ENCODE measurements around the gene CCDC85A. TPM values are rescaled to one million over a fixed set of nuclear protein-coding genes. Genes with fewer than 3 reads are reported as not detected.

CCDC85A gene
- total RNA-seq, 4 donors from 2014 or later, result 2.8 to 12.2 (median 5.4) TPM

- no peaks in the 10 kb centered on the region for H3K27me3 ChIP-seq
- no peak for DNase-seq (ENCODE audit: low spot score in 2 of 2)
- no peak overlapping the region for H3K4me3 ChIP-seq
- WGBS, 2 donors, result 77 to 90% methylated on average over 3 of the region's 3 CpGs
- H3K9me3 ChIP-seq, result no peaks in the 10 kb centered on the region
- no peaks in the 10 kb centered on the region for H3K4me1 ChIP-seq
- no peak overlapping the region for H3K27ac ChIP-seq
- TF ChIP-seq CTCF (IDR thresholded peaks at IDR 0.05), result no peak
- no peak for TF ChIP-seq POLR2A (IDR thresholded peaks at IDR 0.05)
- no peak for TF ChIP-seq EP300 (IDR thresholded peaks at IDR 0.05)
- no peaks in the 10 kb centered on the region for H3K36me3 ChIP-seq
Observed at GRCh38 chr2:56222481-56222880, 38.7 kb downstream of the CCDC85A start.

GRCh38 chr2:56224316-56224715 lies 40.5 kb downstream of the CCDC85A start:
- no peak overlapping the region for H3K27ac ChIP-seq
- WGBS, 2 donors, result 83 to 85% methylated on average over 1 of the region's 1 CpG
- no peaks in the 10 kb centered on the region for H3K9me3 ChIP-seq
- no peaks in the 10 kb centered on the region for H3K27me3 ChIP-seq
- H3K4me1 ChIP-seq, result no peaks in the 10 kb centered on the region
- no peak overlapping the region for H3K4me3 ChIP-seq
- no peak for TF ChIP-seq EP300 (IDR thresholded peaks at IDR 0.05)
- TF ChIP-seq POLR2A (IDR thresholded peaks at IDR 0.05), result no peak
- TF ChIP-seq CTCF (IDR thresholded peaks at IDR 0.05), result no peak
- H3K36me3 ChIP-seq, result no peaks in the 10 kb centered on the region
- DNase-seq (ENCODE audit: low spot score in 2 of 2), result no peak

DNA sequence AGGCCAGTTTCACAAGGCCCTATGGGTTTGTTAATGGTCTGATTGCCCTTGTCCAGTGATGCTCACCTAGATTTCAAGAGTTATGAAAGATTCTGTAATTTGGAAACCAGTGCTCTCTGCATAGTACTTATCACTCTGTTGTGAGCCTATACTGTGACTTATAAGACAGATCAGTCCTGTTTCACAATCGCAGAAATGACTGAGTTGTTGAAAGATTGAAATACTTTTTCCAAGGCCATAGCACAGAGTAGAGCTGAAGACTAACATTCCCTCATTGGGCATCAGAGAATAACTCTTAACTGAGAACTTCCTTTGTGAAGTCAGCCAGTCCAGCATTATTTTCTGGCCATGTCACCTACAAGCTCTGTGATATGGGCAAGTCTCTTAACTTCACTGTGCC lies 44.0 kb downstream of the CCDC85A start:
- TF ChIP-seq POLR2A (IDR thresholded peaks at IDR 0.05), result no peak
- no peak overlapping the region for H3K27ac ChIP-seq
- 89 to 100% methylated on average over 1 of the region's 1 CpG for WGBS, 2 donors
- H3K9me3 ChIP-seq, result no peaks in the 10 kb centered on the region
- no peak for DNase-seq (ENCODE audit: low spot score in 2 of 2)
- no peaks in the 10 kb centered on the region for H3K36me3 ChIP-seq
- no peaks in the 10 kb centered on the region for H3K4me1 ChIP-seq
- no peak overlapping the region for H3K4me3 ChIP-seq
- H3K27me3 ChIP-seq, result no peaks in the 10 kb centered on the region

DNA sequence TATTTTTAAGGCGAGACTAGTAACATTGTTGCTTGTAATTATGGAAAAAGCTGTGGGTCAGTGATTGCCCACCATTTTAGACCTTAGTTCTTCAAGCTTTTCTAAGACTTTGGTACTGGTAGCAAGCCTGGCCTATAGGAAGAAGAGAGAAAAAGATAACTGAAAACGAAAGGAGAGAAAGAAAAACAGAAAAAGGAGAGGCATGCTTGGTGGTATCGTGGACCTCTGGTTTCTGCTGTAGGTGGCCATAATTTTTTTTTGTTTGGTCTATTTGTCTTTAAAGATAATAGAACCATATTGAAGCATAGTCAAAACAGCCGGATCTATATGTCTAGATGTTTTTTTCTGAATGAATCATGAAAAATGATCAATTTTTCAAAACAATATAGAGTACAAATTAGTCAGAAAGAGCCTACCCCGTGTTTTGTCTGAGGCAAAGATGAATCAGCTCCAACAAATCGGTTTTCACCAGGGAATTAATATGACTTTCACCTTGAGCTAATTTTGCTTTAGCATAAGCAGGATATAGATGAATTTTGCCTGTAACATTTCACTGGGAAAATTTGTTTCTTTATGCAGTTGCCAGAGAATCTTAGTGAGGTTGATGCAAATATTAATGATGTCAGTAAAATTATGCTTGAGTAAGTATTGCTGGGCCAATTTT lies 45.7 kb downstream of the CCDC85A start:
- Histone ChIP-seq H3K4me3 (no peak overlapping the region), H3K4me1 (no peaks in the 10 kb centered on the region), H3K27ac (no peak overlapping the region), H3K27me3 (no peaks in the 10 kb centered on the region), H3K9me3 (no peaks in the 10 kb centered on the region), H3K36me3 (no peaks in the 10 kb centered on the region)
- TF ChIP-seq CTCF (IDR thresholded peaks at IDR 0.05), result no peak
- no peak for TF ChIP-seq POLR2A (IDR thresholded peaks at IDR 0.05)
- TF ChIP-seq EP300 (IDR thresholded peaks at IDR 0.05), result no peak
- DNase-seq (ENCODE audit: low spot score in 2 of 2), result no peak
- WGBS, 2 donors, result 75 to 78% methylated on average over 6 of the region's 6 CpGs

DNA sequence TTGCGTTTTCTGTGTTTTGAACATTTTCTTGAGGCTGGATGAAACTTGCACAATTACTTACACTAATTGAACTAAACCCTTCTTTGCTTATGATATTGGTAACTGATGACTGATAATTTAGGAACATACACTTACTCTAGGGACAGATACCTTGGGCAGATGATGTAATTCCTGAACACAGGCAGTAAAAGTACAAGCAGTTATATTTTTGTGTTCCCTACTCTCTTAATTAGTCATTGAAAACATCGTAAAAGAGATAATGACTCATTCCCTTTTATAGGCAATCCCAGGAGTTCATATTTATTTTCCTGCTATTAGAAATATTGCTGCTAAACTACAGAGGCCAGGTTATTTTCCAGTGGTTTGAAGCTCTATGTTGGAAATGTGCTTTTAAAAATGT lies 46.4 kb downstream of the CCDC85A start:
- no peak overlapping the region for H3K27ac ChIP-seq

More for the DNA sequence above, 46.4 kb downstream of the CCDC85A start:
- Histone ChIP-seq H3K4me3 (no peak overlapping the region), H3K4me1 (no peaks in the 10 kb centered on the region), H3K9me3 (no peaks in the 10 kb centered on the region), H3K27me3 (no peaks in the 10 kb centered on the region), H3K36me3 (no peaks in the 10 kb centered on the region)
- 50 to 72% methylated on average over 2 of the region's 2 CpGs for WGBS, 2 donors
- DNase-seq (ENCODE audit: low spot score in 2 of 2), result no peak
- TF ChIP-seq EP300 (IDR thresholded peaks at IDR 0.05) (no peak), POLR2A (IDR thresholded peaks at IDR 0.05) (no peak), CTCF (IDR thresholded peaks at IDR 0.05) (no peak)

All from tibial nerve (tissue), 4 donors.